AG08395 (cell line): ENCODE measurements around the gene ZC3H8.
A peak's percentile ranks its signal among the peaks of the same experiment; 100 is the strongest.
"Not testable (repeated sequence)": the region's sequence is repeated elsewhere in the genome, so short reads cannot be mapped to it uniquely, and the experiment has no call there.

Experiments
- DNase-seq: peaks from one replicate; pipeline ENCODE4 v3.0.0; 2012; ENCODE audit warnings: mixed read lengths, low spot score

Gene ZC3H8

DNA sequence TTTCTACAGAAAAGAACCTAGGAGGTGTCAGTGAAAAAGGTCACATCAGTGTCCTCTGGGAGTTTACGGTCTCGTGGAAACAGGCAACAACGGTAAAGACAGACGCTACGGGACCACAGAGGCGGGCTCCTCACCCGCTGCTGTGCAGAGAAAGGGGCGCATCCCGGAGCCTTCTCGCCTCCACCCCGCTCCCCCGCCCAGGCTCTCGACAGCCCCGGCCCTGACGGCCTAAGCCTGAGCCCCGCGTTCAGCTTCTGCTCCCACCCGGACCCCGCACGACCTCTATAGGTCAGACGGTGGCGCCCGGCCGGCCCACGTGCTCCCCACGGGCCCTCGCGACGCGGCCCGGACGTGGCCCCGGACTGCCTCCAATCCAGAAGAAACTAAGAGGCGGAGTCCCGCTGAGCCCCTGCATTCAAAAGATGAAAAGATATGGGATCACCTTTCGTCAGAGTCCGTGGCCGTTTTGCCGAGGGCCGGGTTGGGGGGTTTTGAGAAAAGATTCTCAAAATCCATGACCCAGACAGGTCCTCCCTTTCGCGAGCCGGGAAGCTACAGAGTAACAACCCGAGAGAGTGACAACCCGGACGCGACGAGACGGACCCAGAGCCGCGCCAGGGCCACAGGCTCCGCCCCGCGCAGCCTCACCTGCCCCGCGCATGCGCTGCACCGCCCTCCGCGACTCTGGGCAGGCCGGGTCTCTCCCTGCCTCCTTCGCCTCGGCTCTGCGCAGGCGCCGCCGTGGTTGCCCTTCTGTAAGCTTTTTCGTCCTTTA is at the start of gene ZC3H8:
TSS of gene ZC3H8 (minus strand) at position 577 of the 775 bp plus-strand sequence. CDS start at position 516, 61 bp downstream.
- peak; percentile 100 for DNase-seq

- no peak for DNase-seq
Measured at GRCh38 chr2:112304298-112304941, 49.6 kb upstream of the ZC3H8 start.

DNA sequence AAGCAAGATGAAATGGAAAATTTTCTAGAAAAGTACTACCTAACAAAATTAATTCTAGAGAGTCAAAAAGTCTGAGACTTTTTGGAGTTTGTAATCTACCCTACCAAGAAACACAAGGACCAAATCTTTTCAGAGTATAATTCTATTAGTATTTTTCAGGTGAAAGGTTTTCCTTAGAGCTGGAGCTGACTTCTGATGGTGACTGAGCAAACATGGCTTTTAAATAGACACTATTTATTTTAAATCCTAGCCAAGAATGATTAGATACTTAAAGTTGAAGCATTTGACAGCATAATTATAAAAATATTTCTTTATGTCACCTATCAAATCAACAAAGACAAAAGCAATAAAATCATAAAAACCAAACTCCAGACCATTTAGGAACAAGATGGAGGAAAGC is 47.1 kb upstream of the ZC3H8 start:
- DNase-seq = no peak

DNA sequence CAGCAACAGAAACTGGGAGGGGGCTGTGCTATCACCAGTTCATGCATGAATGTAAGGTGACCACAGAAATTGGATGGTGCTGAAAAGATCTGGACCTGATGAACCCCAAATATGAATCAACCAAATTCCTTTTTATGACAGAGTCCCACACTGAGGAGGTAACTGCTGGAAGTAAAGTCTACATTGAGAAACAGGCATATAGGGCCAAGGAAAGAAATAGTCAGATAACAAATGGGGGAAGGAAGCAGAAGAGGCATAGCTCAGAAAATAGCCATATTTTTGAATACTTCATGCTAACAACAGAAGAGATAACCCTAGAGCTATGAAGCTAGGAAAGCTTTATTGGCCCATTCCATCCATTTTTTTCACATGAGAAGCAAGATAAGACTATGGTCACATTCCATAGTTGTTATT is 46.3 kb upstream of the ZC3H8 start:
- peak; percentile 4 for DNase-seq

- DNase-seq = no peak
Measured at GRCh38 chr2:112296407-112296806, 41.6 kb upstream of the ZC3H8 start.

DNA sequence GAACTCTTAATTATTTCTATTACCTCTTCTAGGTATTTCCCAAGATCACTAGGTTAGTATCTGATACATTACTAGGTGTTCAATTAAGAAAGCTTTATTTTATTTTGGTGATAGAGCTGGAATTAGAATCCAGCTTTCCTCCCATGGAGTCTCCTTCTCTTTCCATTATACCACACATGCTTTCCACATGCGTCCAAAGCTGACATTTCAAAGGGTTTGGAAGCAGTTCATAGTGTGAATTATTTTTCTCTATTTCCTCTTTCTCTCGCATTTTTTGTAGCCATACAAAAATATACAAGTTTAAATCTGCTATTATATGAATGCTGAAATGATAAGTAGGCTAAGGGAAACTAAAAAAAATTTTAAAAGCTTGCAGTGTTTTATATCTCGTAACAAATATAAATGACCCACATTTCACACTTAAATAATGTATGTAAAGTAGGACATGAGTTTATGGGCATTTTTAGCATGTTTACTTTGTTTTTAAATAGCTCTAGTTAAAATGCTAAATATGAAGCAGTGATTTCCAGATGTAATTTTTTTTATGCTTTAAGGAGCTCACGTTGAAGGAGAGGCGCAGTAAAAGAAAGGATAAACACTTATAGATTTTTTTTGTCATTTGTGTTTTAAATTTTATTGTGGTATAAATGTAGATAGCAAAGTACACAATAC is 40.7 kb upstream of the ZC3H8 start:
- peak; percentile 2 for DNase-seq

GRCh38 chr2:112293636-112294401 is 39.0 kb upstream of the ZC3H8 start:
- no peak for DNase-seq

DNA sequence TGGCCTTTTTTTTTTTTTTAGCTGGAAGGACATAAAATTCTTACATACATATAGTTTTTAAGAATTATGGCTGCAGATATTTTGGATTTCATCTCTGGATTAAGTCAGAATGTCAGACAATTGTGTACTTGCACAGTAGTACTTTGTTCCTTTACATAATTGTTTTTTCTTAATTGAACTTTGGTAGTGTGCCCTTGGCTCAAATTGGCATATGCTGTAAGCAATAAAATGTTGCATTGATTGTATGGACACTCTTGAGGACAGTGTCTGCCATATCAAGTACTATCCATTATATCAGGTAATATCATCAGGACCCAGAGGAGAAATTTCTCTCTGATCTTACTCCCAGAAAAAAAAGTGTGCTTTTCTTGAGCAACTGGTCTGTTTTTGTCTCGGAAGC is 35.8 kb upstream of the ZC3H8 start:
- no peak for DNase-seq

DNA sequence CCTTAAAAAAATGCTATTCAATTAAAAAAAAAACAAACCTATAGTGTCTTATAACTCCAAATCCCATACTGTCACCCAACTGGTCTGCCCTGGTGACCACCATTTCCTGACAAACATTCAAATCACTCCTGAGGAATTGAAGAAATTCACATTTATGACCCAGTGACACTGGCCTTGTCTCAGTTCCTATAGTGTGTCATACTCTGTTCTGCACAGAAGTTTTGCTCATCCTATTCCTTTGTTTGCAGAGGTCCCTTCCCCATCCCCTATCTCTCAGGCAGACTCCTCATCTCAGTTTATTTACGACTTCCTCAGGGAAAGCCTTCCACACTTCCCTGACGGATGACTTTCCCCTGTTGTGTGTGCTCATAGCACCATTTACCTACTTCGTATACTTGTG is 35.2 kb upstream of the ZC3H8 start:
- no peak for DNase-seq

DNA sequence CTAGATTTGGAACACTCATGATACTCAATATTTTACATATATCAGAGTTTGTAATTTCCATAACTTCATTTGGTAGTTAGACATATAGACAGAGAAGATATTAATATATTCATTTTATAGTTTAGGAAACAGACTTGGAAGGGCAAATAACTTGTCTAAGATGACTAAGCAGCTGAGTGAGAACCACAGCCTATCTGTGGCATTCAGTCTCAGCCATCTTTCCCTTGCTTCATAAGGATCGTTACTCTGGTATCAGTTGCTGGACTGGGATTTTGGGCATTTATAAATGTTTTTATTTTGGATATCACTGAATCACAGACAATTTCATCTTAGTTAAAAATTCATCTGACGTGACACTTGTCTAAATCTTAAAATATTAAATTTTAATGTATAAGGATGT is 28.7 kb upstream of the ZC3H8 start:
- not testable (repeated sequence) for DNase-seq

- DNase-seq = not testable (repeated sequence)
Measured at GRCh38 chr2:112282066-112282465, 27.2 kb upstream of the ZC3H8 start.

GRCh38 chr2:112277596-112278220 is 22.9 kb upstream of the ZC3H8 start:
- no peak for DNase-seq

DNA sequence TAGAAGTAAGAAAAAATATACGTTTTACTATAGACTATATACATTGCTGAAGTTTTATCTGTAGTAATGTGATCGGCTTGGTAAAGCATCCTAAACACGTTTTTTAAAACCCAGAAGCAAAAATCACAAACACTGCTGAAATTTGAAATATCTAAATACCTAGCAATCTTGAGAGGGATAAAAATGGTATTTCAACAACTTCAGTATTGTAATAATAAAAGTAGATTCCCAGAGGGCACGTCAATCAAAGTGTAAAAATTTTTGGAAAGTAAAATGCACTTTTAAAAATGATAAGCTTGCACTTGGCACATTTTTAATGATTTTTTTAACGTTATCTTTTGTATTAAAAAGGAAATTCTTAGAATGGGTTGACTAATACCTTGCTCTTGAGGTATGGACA is 22.1 kb upstream of the ZC3H8 start:
- DNase-seq = no peak

DNA sequence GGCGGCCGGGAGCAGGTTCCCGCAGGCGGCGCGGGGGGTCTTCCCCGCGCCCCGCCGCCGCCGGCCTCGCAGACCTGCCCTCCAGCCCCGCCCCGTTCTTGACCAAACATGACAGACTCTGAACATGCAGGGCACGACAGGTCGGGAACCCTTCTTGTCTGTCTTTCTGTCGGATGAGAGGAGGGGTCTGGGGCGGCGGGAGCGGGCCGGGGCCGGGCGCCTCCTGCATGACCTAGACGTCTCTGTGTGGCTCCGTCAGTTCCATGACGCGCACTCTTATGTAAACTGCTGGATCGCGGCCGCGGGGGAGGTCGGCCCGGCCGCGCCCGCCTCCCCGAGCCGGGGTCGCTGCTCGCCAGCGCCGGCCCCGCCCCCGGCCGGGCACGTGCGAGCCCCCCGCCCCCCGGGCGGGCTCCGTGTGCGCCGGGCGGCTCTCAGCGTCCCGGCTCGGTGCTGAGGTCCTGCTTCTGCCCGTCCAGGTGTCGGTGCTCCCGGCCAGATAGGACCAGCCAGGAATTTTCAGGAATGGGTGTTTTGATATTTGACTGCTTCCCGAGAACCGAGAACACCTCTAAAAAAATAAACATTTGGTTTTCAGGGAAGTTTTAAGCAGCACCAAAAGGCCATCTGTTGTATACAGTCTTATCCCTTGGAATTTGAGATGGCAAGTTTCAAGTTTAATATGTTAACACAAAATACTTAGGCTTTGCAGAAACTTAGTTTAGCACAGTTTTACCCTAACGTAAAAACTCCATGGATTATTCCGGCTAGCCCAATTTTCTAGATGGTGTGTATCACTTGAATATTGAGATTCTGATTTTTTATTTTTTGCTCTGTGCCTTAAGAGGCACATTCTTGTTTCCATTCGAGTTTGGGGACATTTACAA is 21.3 kb upstream of the ZC3H8 start:
- peak; percentile 76 for DNase-seq

DNA sequence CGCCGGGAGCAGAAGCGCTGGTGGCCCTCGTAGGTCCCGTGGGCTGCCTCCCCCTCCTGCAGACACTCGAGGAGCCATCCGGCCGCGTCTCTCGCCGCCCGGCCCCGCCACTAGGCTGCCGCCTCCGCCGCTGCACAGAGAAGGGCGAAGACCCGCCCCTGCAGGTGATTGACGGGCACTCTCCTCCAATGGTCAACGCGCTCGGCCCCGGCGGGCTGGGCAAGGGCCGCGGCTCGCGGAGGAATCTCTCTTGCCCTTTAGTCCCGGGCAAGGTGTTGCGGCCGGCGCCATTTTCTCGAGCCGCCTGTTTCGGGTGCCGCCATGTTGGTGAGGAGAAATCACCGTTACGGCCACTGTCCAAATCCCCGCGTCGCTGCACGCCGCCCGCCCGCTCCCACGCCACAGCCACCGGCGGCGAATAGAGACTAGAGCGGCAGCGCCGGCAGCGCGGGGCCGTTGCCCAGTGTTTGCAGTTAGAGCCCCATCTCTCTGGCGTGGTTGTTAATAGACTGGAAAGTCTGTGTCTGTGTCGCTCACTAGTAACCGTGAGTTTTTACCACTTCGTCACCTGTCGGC is 20.6 kb upstream of the ZC3H8 start, which contains the start of gene ZC3H6:
TSS of gene ZC3H6 (plus strand) at position 287 of the 576 bp plus-strand sequence. CDS start 398 bp downstream, outside the sequence.
- DNase-seq = peak; percentile 98

DNA sequence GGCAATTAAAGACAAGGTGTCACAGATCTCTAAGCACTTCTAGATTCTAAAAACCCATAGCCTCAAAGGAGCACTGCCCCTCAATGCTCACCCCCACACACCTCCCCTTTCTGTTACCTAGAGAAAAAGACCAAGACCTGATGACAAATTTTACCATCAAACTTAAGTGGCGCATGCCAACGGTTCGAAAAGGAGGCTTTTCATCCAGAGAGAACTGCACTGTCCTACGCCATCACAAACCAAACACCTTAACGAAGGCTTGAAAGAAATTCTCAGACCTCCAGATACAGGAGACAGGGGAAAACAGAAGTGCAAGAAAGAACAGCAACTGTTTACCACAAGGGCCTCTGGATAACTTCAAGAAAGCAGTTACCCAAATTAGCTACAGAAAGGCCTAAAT is 18.5 kb upstream of the ZC3H8 start:
- DNase-seq = no peak

DNA sequence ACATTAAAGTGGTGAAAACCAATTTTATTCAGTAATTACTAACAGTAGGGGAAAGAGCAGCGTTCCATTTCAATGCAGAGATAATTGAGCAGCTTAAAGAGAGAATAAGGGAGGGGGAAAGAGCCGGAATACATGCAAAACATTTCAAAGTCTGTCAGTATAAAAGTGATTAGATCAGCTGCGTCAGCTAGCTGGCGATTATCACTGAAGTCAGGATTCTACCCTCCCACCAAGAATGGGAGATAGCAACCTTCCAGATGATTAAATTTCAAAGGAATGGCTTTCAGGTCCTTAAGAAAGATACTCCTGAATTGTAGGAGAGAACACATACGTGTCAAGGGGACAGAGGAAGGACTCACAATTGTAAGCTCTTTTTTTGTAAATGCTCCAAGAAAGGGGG is 17.8 kb upstream of the ZC3H8 start:
- DNase-seq = no peak

DNA sequence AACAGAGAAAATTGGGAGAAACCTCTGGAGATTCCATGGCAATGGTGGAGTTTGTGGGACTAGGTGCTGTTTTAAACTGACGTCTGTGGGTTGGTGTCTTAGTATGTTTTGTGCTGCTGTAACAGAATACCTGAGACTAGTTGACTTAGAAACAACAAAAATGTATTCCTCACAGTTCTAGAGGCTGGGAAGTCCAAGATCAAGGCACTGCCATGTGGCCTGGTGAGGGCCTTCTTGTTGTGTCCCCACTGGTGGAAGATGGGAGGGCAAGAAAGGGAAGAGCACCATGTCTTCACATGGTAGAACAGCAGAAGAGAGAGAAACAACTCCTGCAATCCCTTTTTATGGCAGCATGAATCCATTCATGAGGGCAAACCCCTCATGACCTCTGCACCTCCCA is 13.7 kb upstream of the ZC3H8 start:
- DNase-seq = no peak

DNA sequence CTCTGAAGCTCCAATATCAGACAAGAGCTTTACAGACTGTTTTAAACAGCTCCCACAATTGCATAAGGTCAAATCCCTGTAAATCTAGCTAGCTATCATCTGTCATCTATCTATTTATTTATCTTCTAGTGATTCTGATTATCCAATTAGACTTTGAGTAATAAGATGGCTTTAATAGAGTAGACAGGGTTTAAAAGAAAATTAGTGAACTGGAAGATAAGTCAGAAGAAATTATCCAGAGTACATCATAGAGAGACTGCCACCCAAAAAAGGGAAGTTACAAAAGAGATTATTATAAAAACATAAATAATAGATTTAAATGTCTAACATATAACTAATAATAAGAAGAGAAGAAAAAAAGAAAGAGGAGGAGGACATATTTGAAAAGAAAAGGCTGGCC is 8.0 kb upstream of the ZC3H8 start:
- no peak for DNase-seq

DNA sequence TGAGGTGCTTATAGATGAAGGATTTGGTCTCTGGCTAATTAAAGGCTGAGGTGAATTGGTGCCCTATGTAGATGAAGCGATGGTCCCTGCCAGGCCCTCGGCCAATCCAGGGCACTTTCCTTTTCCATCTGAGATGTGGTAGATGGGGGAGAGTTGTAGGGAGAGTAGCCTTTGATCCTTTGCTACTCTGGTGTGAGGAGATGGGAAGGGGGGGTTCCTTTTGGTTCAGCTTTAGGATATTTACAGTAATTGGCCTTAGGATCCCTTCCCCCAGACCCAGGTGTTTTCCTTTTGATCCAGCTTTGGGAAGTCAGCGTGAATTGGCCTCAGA is 5.4 kb upstream of the ZC3H8 start:
- DNase-seq = no peak
